Measurements from ENCODE around the gene SPCS2. TPM values are rescaled to one million over a fixed set of nuclear protein-coding genes. Genes with fewer than 3 reads are reported as not detected.

The SPCS2 gene
- total and polyA plus RNA-seq, 2 of the 8 experiments (the other 6 are each of a cell fraction or from before 2014, with no cell fraction given) = 92.7 to 161 TPM

GRCh38 chr11:75024068-75024449 is 75.0 kb downstream of the SPCS2 start (continued):
- TF ChIP-seq SIRT6 (IDR thresholded peaks at IDR 0.05; ENCODE audit: low read length) (no peak), MAFK (IDR thresholded peaks at IDR 0.05; ENCODE audit: low read depth, low read length) (no peak), SRF (IDR thresholded peaks at IDR 0.05; ENCODE audit: low read depth, low read length) (no peak), GTF2F1 (IDR thresholded peaks at IDR 0.05; ENCODE audit: borderline replicate concordance, low read depth, low read length) (no peak), USF2 (IDR thresholded peaks at IDR 0.05; ENCODE audit: low read length) (no peak)

Data from H1 (cell line).